OCI-LY7 (cell line): ENCODE results near the gene SIL1.

Experiments
- EZH2phosphoT487 ChIP-seq: fragments of 200-600 bp; sonication (generic); IDR thresholded peaks from 2 replicates; pipeline ENCODE4 v1.6.1; 2018; ENCODE audit warnings: low read depth, borderline replicate concordance, mild to moderate bottlenecking, mixed run types, antibody characterized with exemption, low read length, moderate library complexity, mixed read lengths
- TF ChIP-seq, protein P1 (sequence below): fragments of 200-600 bp; sonication (generic); conservative IDR thresholded peaks from 2 replicates; pipeline ENCODE4 v1.5.1; 2014; ENCODE audit warnings: mild to moderate bottlenecking, antibody characterized with exemption, low read length, moderate library complexity, mixed read lengths

- TF ChIP-seq, protein P1, sequence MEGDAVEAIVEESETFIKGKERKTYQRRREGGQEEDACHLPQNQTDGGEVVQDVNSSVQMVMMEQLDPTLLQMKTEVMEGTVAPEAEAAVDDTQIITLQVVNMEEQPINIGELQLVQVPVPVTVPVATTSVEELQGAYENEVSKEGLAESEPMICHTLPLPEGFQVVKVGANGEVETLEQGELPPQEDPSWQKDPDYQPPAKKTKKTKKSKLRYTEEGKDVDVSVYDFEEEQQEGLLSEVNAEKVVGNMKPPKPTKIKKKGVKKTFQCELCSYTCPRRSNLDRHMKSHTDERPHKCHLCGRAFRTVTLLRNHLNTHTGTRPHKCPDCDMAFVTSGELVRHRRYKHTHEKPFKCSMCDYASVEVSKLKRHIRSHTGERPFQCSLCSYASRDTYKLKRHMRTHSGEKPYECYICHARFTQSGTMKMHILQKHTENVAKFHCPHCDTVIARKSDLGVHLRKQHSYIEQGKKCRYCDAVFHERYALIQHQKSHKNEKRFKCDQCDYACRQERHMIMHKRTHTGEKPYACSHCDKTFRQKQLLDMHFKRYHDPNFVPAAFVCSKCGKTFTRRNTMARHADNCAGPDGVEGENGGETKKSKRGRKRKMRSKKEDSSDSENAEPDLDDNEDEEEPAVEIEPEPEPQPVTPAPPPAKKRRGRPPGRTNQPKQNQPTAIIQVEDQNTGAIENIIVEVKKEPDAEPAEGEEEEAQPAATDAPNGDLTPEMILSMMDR, result no peak
- no peak for TF ChIP-seq EZH2phosphoT487
Measured at GRCh38 chr5:139052975-139053374, 145.2 kb downstream of the SIL1 start.
